Measurements from ENCODE around the gene THSD8. TPM values are rescaled to one million over a fixed set of nuclear protein-coding genes. Genes with fewer than 3 reads are reported as not detected.
"Not testable (repeated sequence)": the region's sequence is repeated elsewhere in the genome, so short reads cannot be mapped to it uniquely, and the experiment has no call there.

Gene THSD8
- total RNA-seq, 1 experiment from 2014 or later = 9.0 TPM

DNA sequence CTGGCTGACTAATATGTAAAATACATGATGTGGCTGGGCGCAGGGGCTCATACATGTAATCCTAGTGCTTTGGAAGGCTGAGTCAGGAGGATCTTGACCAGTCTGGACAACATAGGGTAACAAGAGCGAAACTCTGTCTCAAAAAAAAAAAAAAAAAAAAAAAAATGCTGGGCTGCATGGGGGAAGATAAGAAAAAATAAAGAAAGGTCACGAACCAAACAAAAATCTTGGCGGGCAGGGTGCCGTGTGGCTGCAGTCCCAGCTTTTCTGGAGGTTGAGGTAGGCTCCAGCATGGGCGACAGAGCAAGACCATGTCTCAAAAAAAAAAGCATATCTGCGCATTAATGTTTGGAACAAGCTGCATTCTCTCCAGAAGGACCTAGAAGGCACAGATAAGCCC lies 13.2 kb downstream of the THSD8 start:
- Histone ChIP-seq H3K4me1 (ENCODE audit: low read length) (no peaks in the 10 kb centered on the region), H3K27me3 (ENCODE audit: low read length) (no peaks in the 10 kb centered on the region), H3K36me3 (ENCODE audit: insufficient read depth, low read length) (no peaks in the 10 kb centered on the region), H3K4me3 (ENCODE audit: low read length) (no peak overlapping the region), H2AFZ (ENCODE audit: low read length) (no peak overlapping the region), H3K4me2 (ENCODE audit: low read depth, low read length, poor library complexity, severe bottlenecking) (no peak overlapping the region), H3K27ac (ENCODE audit: low read length) (no peak overlapping the region), H4K20me1 (ENCODE audit: insufficient read depth, low read depth, low read length) (no peaks in the 10 kb centered on the region), H3K9me2 (replicated peaks; ENCODE audit: insufficient read depth, low read length) (no peaks in the 10 kb centered on the region), H3K9ac (ENCODE audit: low read length) (no peak overlapping the region), H3K79me2 (ENCODE audit: low read length) (no peaks in the 10 kb centered on the region), H3K9me3 (ENCODE audit: low read length) (no peaks in the 10 kb centered on the region)
- DNase-seq = no peak

- not testable (repeated sequence) for H3K79me2 ChIP-seq (ENCODE audit: low read length); DNase-seq; H3K27ac ChIP-seq (ENCODE audit: low read length); H3K4me3 ChIP-seq (ENCODE audit: low read length); H3K27me3 ChIP-seq (ENCODE audit: low read length); H3K4me1 ChIP-seq (ENCODE audit: low read length); H2AFZ ChIP-seq (ENCODE audit: low read length); H3K9me3 ChIP-seq (ENCODE audit: low read length); H3K4me2 ChIP-seq (ENCODE audit: low read depth, low read length, poor library complexity, severe bottlenecking); H3K36me3 ChIP-seq (ENCODE audit: insufficient read depth, low read length); H3K9me2 ChIP-seq (replicated peaks; ENCODE audit: insufficient read depth, low read length); H3K9ac ChIP-seq (ENCODE audit: low read length); H4K20me1 ChIP-seq (ENCODE audit: insufficient read depth, low read depth, low read length)
Measured at GRCh38 chr19:12817188-12817587, 15.3 kb downstream of the THSD8 start.

- not testable (repeated sequence) for H3K9ac ChIP-seq (ENCODE audit: low read length); H3K9me3 ChIP-seq (ENCODE audit: low read length); H3K79me2 ChIP-seq (ENCODE audit: low read length); H3K4me2 ChIP-seq (ENCODE audit: low read depth, low read length, poor library complexity, severe bottlenecking); H3K27me3 ChIP-seq (ENCODE audit: low read length); H3K9me2 ChIP-seq (replicated peaks; ENCODE audit: insufficient read depth, low read length); H3K36me3 ChIP-seq (ENCODE audit: insufficient read depth, low read length); H3K27ac ChIP-seq (ENCODE audit: low read length); H3K4me3 ChIP-seq (ENCODE audit: low read length); H3K4me1 ChIP-seq (ENCODE audit: low read length); H4K20me1 ChIP-seq (ENCODE audit: insufficient read depth, low read depth, low read length); DNase-seq; H2AFZ ChIP-seq (ENCODE audit: low read length)
Measured at GRCh38 chr19:12817810-12818209, 15.9 kb downstream of the THSD8 start.

DNA sequence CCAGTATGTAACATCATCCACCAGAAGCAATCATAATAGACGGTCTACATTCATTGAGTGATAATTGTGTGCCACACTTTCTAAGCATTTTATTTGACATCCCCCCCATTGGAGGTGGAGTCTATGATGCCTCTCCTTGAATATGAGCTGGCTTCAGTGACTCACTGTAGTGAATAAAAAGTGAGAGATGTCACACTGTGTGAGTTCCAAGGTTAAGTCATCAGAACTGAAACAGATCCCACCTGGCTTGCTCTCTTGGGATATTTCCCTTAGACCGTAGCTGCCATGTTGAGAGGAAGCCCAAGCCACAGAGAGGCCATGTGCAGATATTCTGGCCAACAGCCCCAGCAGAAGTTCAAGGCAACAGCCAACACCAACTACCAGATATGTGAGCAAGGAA lies 19.9 kb downstream of the THSD8 start:
- Histone ChIP-seq H2AFZ (ENCODE audit: low read length) (no peak overlapping the region), H4K20me1 (ENCODE audit: insufficient read depth, low read depth, low read length) (no peaks in the 10 kb centered on the region), H3K4me1 (ENCODE audit: low read length) (no peaks in the 10 kb centered on the region), H3K4me2 (ENCODE audit: low read depth, low read length, poor library complexity, severe bottlenecking) (no peak overlapping the region), H3K79me2 (ENCODE audit: low read length) (no peaks in the 10 kb centered on the region), H3K27me3 (ENCODE audit: low read length) (no peaks in the 10 kb centered on the region), H3K9me3 (ENCODE audit: low read length) (no peaks in the 10 kb centered on the region), H3K36me3 (ENCODE audit: insufficient read depth, low read length) (no peaks in the 10 kb centered on the region), H3K4me3 (ENCODE audit: low read length) (no peak overlapping the region), H3K9me2 (replicated peaks; ENCODE audit: insufficient read depth, low read length) (no peaks in the 10 kb centered on the region), H3K27ac (ENCODE audit: low read length) (no peak overlapping the region), H3K9ac (ENCODE audit: low read length) (no peak overlapping the region)
- no peak for DNase-seq

DNA sequence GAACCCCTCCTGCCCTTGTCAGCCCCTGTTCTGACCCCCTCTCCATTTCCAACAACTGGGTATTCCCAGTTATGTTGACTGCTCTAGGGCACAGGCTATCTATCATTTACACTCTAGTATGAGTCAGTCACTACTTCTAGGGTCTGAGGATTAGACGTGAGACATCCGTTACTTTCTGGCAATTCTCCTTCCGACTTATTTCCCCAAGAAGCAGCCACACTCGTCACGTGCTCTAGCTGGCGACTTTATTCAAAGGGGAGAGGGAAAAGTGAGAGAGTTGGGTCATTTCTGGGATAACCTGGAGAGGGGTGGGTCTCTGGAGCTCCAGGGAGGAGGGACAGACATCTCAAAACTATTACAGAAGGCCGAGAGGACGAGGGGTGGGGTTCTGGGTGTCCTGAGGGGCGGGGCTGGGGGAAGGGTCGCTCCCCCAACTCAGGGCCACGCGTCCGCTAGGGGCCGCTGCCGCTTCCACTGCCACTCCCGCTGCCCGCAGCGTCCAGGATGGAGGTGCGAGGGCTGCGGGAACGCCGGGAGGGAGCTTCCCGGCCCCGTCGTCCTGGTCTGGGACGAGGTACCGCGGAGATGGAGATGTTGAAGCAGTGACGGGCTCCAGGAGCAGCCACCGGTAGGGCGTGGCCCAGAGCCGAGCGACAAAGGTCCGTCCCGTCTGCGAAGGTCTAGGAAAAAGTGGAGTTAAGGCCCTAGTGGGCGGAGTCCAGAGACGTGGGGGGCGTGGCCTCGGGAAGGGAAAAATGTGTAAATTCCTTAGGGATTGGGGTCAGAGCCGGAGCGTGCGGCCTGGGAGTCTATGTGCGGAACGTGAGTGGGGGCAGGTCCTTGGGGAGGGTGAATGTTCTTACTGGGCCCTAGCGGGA lies 23.6 kb downstream of the THSD8 start:
- Histone ChIP-seq H2AFZ (ENCODE audit: low read length) (no peak overlapping the region), H3K27ac (ENCODE audit: low read length) (no peak overlapping the region), H3K27me3 (ENCODE audit: low read length) (no peaks in the 10 kb centered on the region), H4K20me1 (ENCODE audit: insufficient read depth, low read depth, low read length) (no peaks in the 10 kb centered on the region), H3K36me3 (ENCODE audit: insufficient read depth, low read length) (no peaks in the 10 kb centered on the region), H3K9me2 (replicated peaks; ENCODE audit: insufficient read depth, low read length) (no peaks in the 10 kb centered on the region), H3K4me2 (ENCODE audit: low read depth, low read length, poor library complexity, severe bottlenecking) (no peak overlapping the region), H3K4me1 (ENCODE audit: low read length) (no peaks in the 10 kb centered on the region; the same call in 1 of the 2 replicates), H3K79me2 (ENCODE audit: low read length) (no peaks in the 10 kb centered on the region), H3K9ac (ENCODE audit: low read length) (no peak overlapping the region), H3K9me3 (ENCODE audit: low read length) (no peaks in the 10 kb centered on the region), H3K4me3 (ENCODE audit: low read length) (no peak overlapping the region)
- no peak for DNase-seq

DNA sequence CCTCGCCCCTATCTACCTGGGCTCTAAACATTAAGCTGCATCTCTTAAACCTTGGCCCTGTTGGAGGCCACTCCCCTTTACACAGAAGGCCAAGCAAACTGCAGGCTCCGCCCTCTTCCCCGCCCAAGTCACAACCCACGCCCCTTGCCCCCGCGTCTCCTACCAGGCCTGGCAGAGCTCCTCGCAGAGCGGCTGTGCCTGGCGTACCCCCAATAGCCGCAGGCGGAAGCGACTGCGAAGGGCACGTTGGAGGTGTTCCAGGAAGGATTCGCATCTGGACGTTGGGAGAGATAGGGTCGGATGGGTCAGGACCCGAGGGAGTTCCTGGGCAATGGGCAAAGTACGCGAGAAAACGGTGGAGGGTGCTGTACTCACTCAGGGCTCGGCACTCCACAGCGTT lies 26.6 kb downstream of the THSD8 start:
- Histone ChIP-seq H3K4me2 (ENCODE audit: low read depth, low read length, poor library complexity, severe bottlenecking) (no peak overlapping the region), H4K20me1 (ENCODE audit: insufficient read depth, low read depth, low read length) (no peaks in the 10 kb centered on the region)
- DNase-seq = peak; percentile 85

GRCh38 chr19:12833418-12833737 lies 31.5 kb downstream of the THSD8 start:
- H3K9me3 ChIP-seq (ENCODE audit: low read length) = no peaks in the 10 kb centered on the region
- H3K4me2 ChIP-seq (ENCODE audit: low read depth, low read length, poor library complexity, severe bottlenecking) = peak overlapping the region; percentile 59
- no peak for DNase-seq
- no peaks in the 10 kb centered on the region for H3K27me3 ChIP-seq (ENCODE audit: low read length)
- no peaks in the 10 kb centered on the region for H3K79me2 ChIP-seq (ENCODE audit: low read length)
- H3K27ac ChIP-seq (ENCODE audit: low read length) = no peak overlapping the region
- no peaks in the 10 kb centered on the region for H4K20me1 ChIP-seq (ENCODE audit: insufficient read depth, low read depth, low read length)
- H3K4me3 ChIP-seq (ENCODE audit: low read length) = peak overlapping the region; percentile 46; the same call in 1 of the 2 replicates
- H3K9ac ChIP-seq (ENCODE audit: low read length) = peak overlapping the region; percentile 18; the same call in 1 of the 2 replicates
- H2AFZ ChIP-seq (ENCODE audit: low read length) = no peak overlapping the region
- peaks cover 24% of the 10 kb centered on the region for H3K4me1 ChIP-seq (ENCODE audit: low read length)
- no peaks in the 10 kb centered on the region for H3K36me3 ChIP-seq (ENCODE audit: insufficient read depth, low read length)
- H3K9me2 ChIP-seq (replicated peaks; ENCODE audit: insufficient read depth, low read length) = no peaks in the 10 kb centered on the region

More for the DNA sequence above, 26.6 kb downstream of the THSD8 start:
- no peak overlapping the region for H3K27ac ChIP-seq (ENCODE audit: low read length)
- no peaks in the 10 kb centered on the region for H3K79me2 ChIP-seq (ENCODE audit: low read length)
- H3K4me1 ChIP-seq (ENCODE audit: low read length) = peaks cover 10% of the 10 kb centered on the region
- H3K9me3 ChIP-seq (ENCODE audit: low read length) = no peaks in the 10 kb centered on the region
- H2AFZ ChIP-seq (ENCODE audit: low read length) = no peak overlapping the region
- H3K27me3 ChIP-seq (ENCODE audit: low read length) = no peaks in the 10 kb centered on the region
- no peaks in the 10 kb centered on the region for H3K36me3 ChIP-seq (ENCODE audit: insufficient read depth, low read length)
- H3K9me2 ChIP-seq (replicated peaks; ENCODE audit: insufficient read depth, low read length) = no peaks in the 10 kb centered on the region
- no peak overlapping the region for H3K9ac ChIP-seq (ENCODE audit: low read length)
- no peak overlapping the region for H3K4me3 ChIP-seq (ENCODE audit: low read length)

DNA sequence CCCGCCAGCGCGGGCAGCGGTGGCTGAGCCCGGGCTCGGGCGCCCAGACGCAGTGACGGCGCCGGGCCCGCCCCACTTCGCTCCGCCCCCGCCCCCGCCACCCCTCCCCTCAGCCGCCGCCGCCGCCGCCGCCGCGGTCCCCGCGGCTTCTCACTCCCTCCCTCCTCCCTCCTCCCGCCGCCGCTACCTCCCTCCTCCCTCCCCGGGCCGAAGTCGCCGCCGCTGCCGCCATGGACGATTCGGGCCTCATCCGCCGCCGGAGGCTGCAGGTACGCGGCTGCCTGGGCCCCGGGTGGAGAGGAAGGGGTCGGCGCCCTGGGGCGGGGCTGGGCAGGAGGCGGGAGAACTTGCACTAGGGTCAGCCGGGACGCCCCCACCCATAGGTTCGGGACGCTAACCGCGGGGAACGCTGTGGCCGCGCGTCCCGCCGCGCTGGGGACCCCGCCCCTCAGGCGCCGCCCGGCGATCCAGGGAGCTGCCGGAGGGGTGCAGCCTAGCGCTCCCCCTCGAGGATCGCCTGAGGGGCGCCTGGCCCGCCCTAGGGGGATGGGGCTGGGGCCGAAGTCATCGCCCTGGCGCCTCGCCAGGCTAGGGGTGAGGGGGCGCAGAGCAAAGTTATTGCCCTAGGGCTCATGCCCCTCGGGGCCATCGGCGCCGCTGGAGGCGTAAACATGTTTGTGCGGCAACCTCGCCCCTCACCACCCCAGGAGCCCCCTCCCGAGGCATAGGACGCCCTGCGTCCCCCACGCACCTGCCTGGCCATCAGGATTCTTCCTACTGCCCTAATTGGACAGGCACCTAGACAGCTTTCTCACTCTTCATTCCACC lies 32.1 kb downstream of the THSD8 start:
- DNase-seq = peak; percentile 76
- peak overlapping the region; percentile 67 for H3K4me2 ChIP-seq (ENCODE audit: low read depth, low read length, poor library complexity, severe bottlenecking)
- no peaks in the 10 kb centered on the region for H4K20me1 ChIP-seq (ENCODE audit: insufficient read depth, low read depth, low read length)
- no peaks in the 10 kb centered on the region for H3K36me3 ChIP-seq (ENCODE audit: insufficient read depth, low read length)
- no peaks in the 10 kb centered on the region for H3K79me2 ChIP-seq (ENCODE audit: low read length)
- peak overlapping the region; percentile 63 for H3K9ac ChIP-seq (ENCODE audit: low read length)
- H3K4me3 ChIP-seq (ENCODE audit: low read length) = peak overlapping the region; percentile 66
- H3K27ac ChIP-seq (ENCODE audit: low read length) = no peak overlapping the region
- H3K4me1 ChIP-seq (ENCODE audit: low read length) = peaks cover 30% of the 10 kb centered on the region
- no peaks in the 10 kb centered on the region for H3K9me2 ChIP-seq (replicated peaks; ENCODE audit: insufficient read depth, low read length)
- no peaks in the 10 kb centered on the region for H3K27me3 ChIP-seq (ENCODE audit: low read length)
- no peak overlapping the region for H2AFZ ChIP-seq (ENCODE audit: low read length)
- H3K9me3 ChIP-seq (ENCODE audit: low read length) = no peaks in the 10 kb centered on the region
